ENCODE results near the gene TMEM108. TPM values are rescaled to one million over a fixed set of nuclear protein-coding genes. Genes with fewer than 3 reads are reported as not detected.

Gene TMEM108
- total RNA-seq, 4 donors from 2014 or later: 1.1 to 3.2 TPM; not detected in 2

DNA sequence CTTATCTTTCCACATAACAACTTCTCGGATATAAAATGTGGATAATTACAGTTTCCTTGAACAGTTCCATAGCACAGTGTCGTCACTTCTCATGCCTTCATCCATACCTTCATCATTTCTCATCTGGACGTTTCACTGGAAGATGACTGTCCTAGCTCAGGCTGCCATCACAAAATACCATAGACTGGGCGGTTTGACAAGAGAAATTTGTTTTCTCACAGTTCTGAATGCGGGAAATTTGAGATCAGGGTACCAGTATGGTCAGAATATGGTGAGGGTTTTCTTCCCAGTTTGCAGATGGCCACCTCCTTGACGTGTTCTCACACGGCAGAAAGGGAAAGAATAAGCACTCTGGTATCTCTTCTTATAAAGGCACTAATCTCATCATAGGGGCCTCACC lies 42.8 kb downstream of the TMEM108 start:
- no peak overlapping the region for H3K4me3 ChIP-seq
- intact Hi-C loops (cut with DNase I; ENCODE audit: low total_unique reads): no loop called here
- no peaks in the 10 kb centered on the region for H3K36me3 ChIP-seq
- H3K27ac ChIP-seq: no peak overlapping the region
- H3K9me3 ChIP-seq: no peaks in the 10 kb centered on the region
- DNase-seq: no peak
- no peaks in the 10 kb centered on the region for H3K4me1 ChIP-seq
- TF ChIP-seq POLR2A (IDR thresholded peaks at IDR 0.05): no peak
- TF ChIP-seq, protein P1, sequence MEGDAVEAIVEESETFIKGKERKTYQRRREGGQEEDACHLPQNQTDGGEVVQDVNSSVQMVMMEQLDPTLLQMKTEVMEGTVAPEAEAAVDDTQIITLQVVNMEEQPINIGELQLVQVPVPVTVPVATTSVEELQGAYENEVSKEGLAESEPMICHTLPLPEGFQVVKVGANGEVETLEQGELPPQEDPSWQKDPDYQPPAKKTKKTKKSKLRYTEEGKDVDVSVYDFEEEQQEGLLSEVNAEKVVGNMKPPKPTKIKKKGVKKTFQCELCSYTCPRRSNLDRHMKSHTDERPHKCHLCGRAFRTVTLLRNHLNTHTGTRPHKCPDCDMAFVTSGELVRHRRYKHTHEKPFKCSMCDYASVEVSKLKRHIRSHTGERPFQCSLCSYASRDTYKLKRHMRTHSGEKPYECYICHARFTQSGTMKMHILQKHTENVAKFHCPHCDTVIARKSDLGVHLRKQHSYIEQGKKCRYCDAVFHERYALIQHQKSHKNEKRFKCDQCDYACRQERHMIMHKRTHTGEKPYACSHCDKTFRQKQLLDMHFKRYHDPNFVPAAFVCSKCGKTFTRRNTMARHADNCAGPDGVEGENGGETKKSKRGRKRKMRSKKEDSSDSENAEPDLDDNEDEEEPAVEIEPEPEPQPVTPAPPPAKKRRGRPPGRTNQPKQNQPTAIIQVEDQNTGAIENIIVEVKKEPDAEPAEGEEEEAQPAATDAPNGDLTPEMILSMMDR (IDR thresholded peaks at IDR 0.05): no peak
- no peaks in the 10 kb centered on the region for H3K27me3 ChIP-seq

DNA sequence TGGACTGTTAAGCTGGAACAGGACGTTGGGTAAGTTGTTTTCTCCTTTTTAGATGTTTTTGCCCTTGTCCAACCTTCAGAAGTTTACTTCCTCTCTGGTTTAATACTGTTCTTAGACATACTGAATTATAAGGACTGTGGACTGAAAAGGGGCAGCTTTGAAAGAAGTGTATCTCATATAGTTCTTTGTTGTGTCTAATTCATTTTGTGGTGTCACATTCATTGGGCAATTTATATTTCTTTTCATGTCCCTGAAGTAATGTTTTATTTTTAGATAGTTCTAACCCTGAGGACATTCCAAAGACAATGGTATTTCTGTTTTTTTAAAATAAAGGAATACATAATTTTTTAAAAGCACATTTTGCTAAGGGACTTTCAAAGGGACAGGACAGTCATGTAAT lies 45.2 kb downstream of the TMEM108 start:
- intact Hi-C loops (cut with DNase I; ENCODE audit: low total_unique reads): no loop called here
- DNase-seq: no peak
- TF ChIP-seq, protein P1 (IDR thresholded peaks at IDR 0.05): no peak
- TF ChIP-seq POLR2A (IDR thresholded peaks at IDR 0.05): no peak
- H3K9me3 ChIP-seq: no peaks in the 10 kb centered on the region
- no peaks in the 10 kb centered on the region for H3K36me3 ChIP-seq
- H3K27me3 ChIP-seq: no peaks in the 10 kb centered on the region
- no peaks in the 10 kb centered on the region for H3K4me1 ChIP-seq
- no peak overlapping the region for H3K27ac ChIP-seq
- H3K4me3 ChIP-seq: no peak overlapping the region

DNA sequence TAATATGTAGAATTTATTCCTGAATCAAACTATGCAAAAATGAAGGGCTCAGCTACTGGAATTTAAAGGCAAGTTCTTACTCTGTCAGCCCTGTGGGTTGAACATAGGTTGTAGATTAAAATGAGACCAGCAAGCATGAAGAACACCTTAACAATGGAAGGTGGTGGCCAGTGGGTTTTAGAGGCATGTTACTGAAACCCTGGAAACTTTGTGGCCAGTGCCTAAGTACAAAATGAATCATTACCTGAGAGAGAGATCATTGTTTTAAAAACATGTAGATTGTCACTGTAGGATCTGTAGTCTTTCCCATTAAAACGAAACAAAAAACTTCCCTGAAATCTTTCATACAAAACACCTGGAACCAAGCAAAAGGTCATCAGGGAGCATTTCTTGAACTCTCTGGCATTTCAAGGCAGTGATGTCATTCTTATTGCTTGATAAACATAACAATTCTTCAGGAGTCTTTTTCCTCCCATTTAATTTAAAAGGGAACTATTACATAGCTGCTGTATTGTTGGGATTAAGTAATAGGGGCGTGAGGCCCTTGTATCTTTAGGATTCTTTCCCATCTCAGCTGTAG lies 51.8 kb downstream of the TMEM108 start:
- intact Hi-C loops (cut with DNase I; ENCODE audit: low total_unique reads): no loop called here
- DNase-seq: no peak
- Histone ChIP-seq H3K27me3 (no peaks in the 10 kb centered on the region), H3K36me3 (no peaks in the 10 kb centered on the region), H3K27ac (no peak overlapping the region), H3K4me1 (no peaks in the 10 kb centered on the region), H3K9me3 (no peaks in the 10 kb centered on the region), H3K4me3 (no peak overlapping the region)
- TF ChIP-seq, protein P1 (IDR thresholded peaks at IDR 0.05): no peak
- no peak for TF ChIP-seq POLR2A (IDR thresholded peaks at IDR 0.05)

DNA sequence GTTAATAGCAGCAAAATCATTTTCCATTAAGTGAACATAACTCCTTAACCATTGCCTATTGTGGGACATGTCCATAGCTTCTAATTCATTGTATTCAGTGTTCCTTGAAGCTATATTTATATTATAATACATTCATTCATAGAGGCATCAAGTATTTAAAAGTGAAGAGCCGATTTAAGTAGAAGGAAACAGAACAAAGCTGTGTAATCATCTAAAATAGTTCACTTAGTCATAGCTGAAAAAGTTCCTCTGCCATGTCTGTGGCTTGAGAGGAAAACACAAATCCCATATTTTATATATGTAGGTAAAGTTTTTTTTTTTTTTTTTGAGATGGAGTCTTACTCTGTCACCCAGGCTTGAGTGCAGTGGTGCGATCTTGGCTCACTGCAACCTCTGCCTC lies 54.5 kb downstream of the TMEM108 start:
- no peaks in the 10 kb centered on the region for H3K4me1 ChIP-seq
- H3K36me3 ChIP-seq: no peaks in the 10 kb centered on the region
- no peak for DNase-seq
- no peak overlapping the region for H3K4me3 ChIP-seq
- TF ChIP-seq POLR2A (IDR thresholded peaks at IDR 0.05): no peak
- TF ChIP-seq, protein P1 (IDR thresholded peaks at IDR 0.05): no peak
- no peaks in the 10 kb centered on the region for H3K9me3 ChIP-seq
- intact Hi-C loops (cut with DNase I; ENCODE audit: low total_unique reads): no loop called here
- no peaks in the 10 kb centered on the region for H3K27me3 ChIP-seq
- H3K27ac ChIP-seq: no peak overlapping the region

DNA sequence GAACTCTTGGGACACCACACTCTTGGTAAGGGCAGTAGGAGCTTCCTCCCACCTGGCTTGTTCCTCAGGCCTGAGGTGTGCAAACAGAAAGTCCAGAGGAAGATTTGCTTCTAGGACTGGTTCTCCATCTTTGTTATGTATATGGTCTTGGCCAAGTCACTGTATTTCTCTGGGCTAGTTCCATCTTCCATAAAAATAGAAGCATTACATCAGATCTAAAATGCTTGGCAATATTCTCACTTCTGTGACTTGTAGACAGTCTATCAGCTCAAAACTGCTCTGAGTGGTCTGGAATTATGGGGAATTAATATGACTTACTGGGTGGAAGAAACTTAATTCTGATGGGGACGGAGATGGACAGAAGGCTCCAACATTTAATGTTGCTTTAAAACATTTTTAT lies 55.2 kb downstream of the TMEM108 start:
- Histone ChIP-seq H3K4me1 (no peaks in the 10 kb centered on the region), H3K27ac (no peak overlapping the region), H3K27me3 (no peaks in the 10 kb centered on the region), H3K4me3 (no peak overlapping the region), H3K9me3 (no peaks in the 10 kb centered on the region), H3K36me3 (no peaks in the 10 kb centered on the region)
- intact Hi-C loops (cut with DNase I; ENCODE audit: low total_unique reads): no loop called here
- no peak for DNase-seq
- no peak for TF ChIP-seq POLR2A (IDR thresholded peaks at IDR 0.05)
- TF ChIP-seq, protein P1 (IDR thresholded peaks at IDR 0.05): no peak
